Duodenal mucosa (tissue), 2 donors: Measurements from ENCODE around the gene CMTM2.
"Not testable (repeated sequence)": the region's sequence is repeated elsewhere in the genome, so short reads cannot be mapped to it uniquely, and the experiment has no call there.

Experiments
- H3K27ac ChIP-seq: one replicate; pipeline ENCODE4 v1.7.0; 2013; ENCODE audit warnings: low read depth, low read length
- H3K27me3 ChIP-seq, 2 donors: one replicate each; pipeline ENCODE4 v1.7.0; 2013; ENCODE audit warnings: low read length in 2 of 2, control low read depth in 1 of 2; ENCODE audit not compliant: insufficient read depth in 2 of 2, control insufficient read depth in 1 of 2
- H3K36me3 ChIP-seq, 2 donors: one replicate each; pipeline ENCODE4 v1.7.0; 2013; ENCODE audit warnings: low read length in 2 of 2, control low read depth in 1 of 2; ENCODE audit not compliant: insufficient read depth in 2 of 2, control insufficient read depth in 1 of 2
- H3K4me1 ChIP-seq, 2 donors: one replicate each; pipeline ENCODE4 v1.7.0; 2013; ENCODE audit warnings: low read length in 2 of 2, control low read depth in 1 of 2; ENCODE audit not compliant: insufficient read depth in 2 of 2, control insufficient read depth in 1 of 2
- H3K4me3 ChIP-seq, 2 donors: one replicate each; pipeline ENCODE4 v1.7.0; 2013; ENCODE audit warnings: low read length in 2 of 2, low read depth in 1 of 2
- H3K9ac ChIP-seq, 2 donors: one replicate each; pipeline ENCODE4 v1.7.0; 2013; ENCODE audit warnings: low read length in 2 of 2, low read depth in 1 of 2
- H3K9me3 ChIP-seq, 2 donors: one replicate each; pipeline ENCODE4 v1.7.0; 2013; ENCODE audit warnings: low read length in 2 of 2, control low read depth in 1 of 2; ENCODE audit not compliant: control insufficient read depth in 1 of 2

Gene CMTM2

DNA sequence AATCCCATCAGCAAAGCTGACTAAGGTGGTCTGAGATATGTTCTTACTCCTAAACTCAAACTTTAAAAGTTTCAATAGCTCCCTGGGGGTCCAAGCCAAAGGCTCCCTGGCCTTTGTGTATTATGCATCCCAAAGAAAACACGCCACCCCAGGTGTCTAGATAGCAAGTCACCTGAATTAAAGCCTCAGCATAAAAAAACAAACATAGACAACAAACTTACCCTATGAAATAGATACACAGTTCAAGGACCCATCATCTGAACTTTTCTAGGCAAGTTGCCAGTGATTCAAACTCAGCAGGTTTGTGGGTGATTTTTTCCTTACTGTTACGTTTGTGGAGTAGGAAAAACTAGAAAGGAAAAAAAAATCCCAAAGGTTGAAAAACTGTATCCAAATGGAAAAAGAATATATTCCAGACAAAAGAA lies 37.8 kb downstream of the CMTM2 start:
- no peak overlapping the region for H3K27ac ChIP-seq
- H3K4me3 ChIP-seq = no peak overlapping the region
- peaks cover 4 to 58% of the 10 kb centered on the region in 2 donors for H3K36me3 ChIP-seq
- no peak overlapping the region for H3K9ac ChIP-seq
- no peaks in the 10 kb centered on the region for H3K27me3 ChIP-seq
- H3K9me3 ChIP-seq = no peaks in the 10 kb centered on the region
- peaks cover 4% of the 10 kb centered on the region in 2 donors for H3K4me1 ChIP-seq

DNA sequence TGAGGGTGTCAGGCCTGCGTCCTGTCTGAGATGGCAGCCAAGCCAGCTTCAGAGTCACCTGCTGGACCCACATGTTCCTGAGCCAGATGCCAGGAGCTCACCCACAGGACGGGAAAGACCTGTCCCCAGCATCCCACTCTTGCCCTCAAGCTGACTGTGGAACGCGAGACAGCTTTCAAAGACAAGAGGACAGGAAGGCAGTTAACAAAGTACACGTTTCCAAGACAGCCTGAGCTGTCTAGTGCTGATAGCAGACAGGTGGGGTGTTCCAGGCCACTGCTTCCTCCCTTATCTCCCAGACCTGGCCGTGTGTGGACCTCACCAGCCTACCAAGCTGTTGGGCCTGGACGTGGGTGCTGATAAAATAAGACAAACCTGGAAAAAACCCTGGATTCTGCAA lies 38.5 kb downstream of the CMTM2 start:
- Histone ChIP-seq H3K4me1 (peaks cover 4% of the 10 kb centered on the region in 2 donors), H3K27me3 (no peaks in the 10 kb centered on the region), H3K9ac (no peak overlapping the region), H3K36me3 (peaks cover 4 to 65% of the 10 kb centered on the region in 2 donors), H3K9me3 (no peaks in the 10 kb centered on the region), H3K27ac (no peak overlapping the region), H3K4me3 (no peak overlapping the region)

DNA sequence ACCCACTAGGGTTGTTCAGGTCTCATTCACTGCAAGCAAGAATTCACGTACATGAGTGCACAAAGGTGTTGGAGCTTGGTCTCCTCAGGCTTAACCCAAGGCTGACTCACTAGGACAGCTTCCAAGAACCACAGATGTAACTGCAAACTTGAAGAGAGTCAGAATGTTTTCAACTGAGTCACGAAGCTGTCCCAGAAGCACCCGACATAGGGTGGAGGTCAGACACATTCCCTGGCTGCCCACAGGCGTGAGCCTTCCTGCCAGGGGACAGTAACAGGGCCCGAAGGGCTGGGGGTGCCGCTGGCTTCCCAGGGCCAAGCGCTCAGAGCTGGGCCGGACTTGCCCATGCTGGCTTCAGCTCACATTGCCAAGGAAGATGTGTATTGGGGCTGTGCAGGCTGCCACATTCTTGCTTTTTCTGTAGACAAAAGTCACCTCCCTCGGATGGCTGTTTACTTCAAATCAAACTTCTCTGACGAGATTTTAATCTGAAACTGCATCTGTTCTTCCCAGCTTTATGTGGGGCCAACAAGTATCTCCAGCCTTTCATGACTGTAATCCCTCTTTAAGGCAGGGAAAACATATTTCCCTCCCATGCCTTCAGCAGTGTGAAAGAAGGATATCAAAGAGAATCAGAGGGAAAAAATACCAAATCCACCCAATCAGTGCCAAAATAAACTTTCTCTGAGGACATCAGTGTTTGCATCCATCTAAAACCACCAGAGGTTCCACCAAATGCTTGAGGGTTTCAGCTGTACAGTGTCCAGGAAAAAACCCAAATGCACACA lies 39.5 kb downstream of the CMTM2 start:
- H3K4me1 ChIP-seq = peaks cover 4% of the 10 kb centered on the region in 2 donors
- no peak overlapping the region for H3K27ac ChIP-seq
- H3K27me3 ChIP-seq = no peaks in the 10 kb centered on the region

DNA sequence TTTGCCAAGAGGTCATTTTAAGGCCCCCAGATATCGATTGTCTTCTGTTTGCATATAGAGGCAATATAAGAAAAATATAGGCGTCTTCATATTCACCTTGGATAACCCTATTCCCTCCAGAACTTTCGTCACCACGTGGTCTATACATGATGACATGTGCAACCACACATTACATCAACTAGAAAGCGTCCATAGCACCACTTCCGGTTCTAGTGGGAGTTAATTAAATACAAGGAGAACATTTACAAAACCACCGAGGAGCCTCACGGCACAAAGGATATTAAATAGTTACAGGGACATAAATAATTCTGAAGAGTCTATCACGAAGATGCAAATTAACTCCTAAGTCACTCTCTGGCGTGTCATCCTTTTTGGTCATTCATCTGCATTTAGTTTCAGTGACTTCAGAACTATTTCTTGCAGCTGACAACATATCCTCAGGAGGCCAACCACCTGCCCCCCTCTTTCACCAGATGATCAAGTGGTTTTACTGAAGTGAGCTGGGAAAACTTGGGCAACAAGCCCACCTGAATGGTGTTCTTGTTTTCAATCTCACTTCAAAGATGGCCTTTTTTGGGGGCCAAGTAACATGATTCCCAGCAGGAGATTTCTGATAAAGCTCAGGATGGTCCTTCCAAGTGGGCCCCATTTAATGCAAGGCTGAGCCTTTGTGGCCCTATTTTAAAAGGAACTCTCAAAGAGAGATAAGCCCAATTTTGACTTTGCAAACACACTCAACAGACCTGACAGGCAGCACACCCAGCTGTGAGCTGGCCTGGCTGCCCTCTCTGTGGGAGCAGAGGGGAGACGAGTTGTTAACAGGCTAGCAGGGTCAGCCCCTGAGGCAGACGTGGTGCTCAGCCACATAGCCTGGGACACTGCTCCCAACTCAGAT lies 40.5 kb downstream of the CMTM2 start:
- no peak overlapping the region for H3K4me3 ChIP-seq
- H3K9ac ChIP-seq = no peak overlapping the region
- no peaks in the 10 kb centered on the region for H3K27me3 ChIP-seq
- peaks cover 4% of the 10 kb centered on the region in 2 donors for H3K4me1 ChIP-seq
- H3K27ac ChIP-seq = no peak overlapping the region
- no peaks in the 10 kb centered on the region for H3K9me3 ChIP-seq
- peaks cover 0 to 55% of the 10 kb centered on the region in 2 donors for H3K36me3 ChIP-seq

More for the DNA sequence above, 39.5 kb downstream of the CMTM2 start:
- Histone ChIP-seq H3K9me3 (no peaks in the 10 kb centered on the region), H3K9ac (no peak overlapping the region), H3K36me3 (peaks cover 0 to 64% of the 10 kb centered on the region in 2 donors), H3K4me3 (no peak overlapping the region)

DNA sequence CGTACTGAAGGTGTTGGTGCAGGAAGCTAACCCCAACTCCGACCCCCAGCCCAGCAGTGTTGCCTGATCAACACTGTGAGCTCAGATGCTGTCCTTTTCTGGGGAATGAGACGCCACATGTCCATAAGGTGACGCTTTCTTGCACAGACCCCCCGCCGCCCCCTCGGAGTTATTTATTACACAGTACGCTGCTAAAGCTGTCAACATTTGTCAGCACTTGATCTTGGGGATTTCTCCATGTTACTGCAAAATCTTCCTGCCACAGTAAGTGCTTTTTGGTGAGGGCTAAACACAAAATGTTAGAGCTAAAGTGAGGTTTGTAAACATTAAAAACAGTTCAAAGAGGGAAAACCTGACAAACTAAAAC lies 41.1 kb downstream of the CMTM2 start:
- H3K4me3 ChIP-seq = no peak overlapping the region
- no peaks in the 10 kb centered on the region for H3K9me3 ChIP-seq
- H3K4me1 ChIP-seq = peaks cover 4% of the 10 kb centered on the region in 2 donors
- H3K9ac ChIP-seq = no peak overlapping the region
- H3K27me3 ChIP-seq = no peaks in the 10 kb centered on the region
- peaks cover 0 to 49% of the 10 kb centered on the region in 2 donors for H3K36me3 ChIP-seq
- no peak overlapping the region for H3K27ac ChIP-seq

DNA sequence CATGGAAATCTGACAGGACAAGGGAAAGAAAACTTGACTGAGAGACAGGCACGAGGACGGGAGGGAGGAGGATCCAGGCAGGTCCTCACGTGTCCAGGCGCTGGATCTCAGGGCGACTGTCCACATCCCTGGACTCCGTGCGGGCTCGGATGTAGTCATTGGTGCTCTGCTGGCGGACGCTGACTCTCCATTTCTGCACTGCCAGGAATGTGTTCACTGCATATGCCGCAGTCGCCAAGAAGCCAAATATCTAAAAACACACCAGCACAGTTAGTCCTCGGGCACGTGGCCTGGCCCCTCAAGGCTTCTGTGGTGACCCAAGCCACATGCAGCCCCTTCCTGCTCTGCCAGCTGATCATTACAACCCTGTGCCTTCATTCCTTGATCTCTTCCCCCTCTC lies 42.7 kb downstream of the CMTM2 start:
- Histone ChIP-seq H3K27ac (no peak overlapping the region), H3K9ac (no peak overlapping the region), H3K36me3 (peaks cover 0 to 40% of the 10 kb centered on the region in 2 donors), H3K27me3 (no peaks in the 10 kb centered on the region), H3K4me1 (peaks cover 4% of the 10 kb centered on the region in 2 donors), H3K4me3 (no peak overlapping the region), H3K9me3 (no peaks in the 10 kb centered on the region)

DNA sequence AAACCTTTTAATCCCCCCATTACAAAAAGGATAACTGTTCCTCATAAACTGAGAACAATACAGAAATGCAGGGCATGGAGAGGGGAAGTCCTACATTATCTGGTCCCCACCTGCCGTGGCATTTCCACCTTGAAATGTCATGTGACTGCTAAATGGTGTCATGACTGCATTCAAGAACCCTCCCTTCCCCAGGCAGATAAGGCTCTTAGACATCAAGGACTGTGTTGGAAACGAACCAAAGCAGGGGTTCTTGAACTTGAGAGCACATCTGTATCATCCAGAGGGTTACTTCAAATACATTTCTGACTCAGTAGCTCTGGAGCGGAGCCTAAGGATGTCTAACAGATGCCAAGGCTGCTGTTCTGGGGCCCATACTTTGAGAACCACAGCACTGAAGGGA lies 43.6 kb downstream of the CMTM2 start:
- Histone ChIP-seq H3K27ac (no peak overlapping the region), H3K9me3 (no peaks in the 10 kb centered on the region), H3K4me1 (peaks cover 4% of the 10 kb centered on the region in 2 donors), H3K9ac (no peak overlapping the region), H3K4me3 (no peak overlapping the region), H3K36me3 (peaks cover 0 to 37% of the 10 kb centered on the region in 2 donors), H3K27me3 (no peaks in the 10 kb centered on the region)

DNA sequence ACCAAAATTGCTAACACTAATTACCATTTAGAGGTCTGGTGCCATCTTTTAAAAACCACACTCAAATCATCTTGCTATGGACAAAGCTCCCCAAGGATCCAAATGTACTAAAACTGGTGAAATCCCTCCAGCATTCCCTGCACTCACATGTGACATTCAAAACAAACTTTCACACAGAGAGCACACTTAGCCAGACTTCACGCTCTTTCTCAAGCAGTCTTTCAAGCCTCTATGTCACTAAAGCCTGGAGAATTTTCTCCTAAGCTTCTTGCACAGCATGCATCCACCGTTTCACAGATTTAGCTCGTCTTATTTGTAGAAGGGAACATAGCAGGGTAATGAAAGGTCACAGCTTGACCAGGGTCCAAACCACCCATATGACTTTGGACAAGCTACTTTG lies 44.5 kb downstream of the CMTM2 start:
- Histone ChIP-seq H3K4me1 (no peaks in the 10 kb centered on the region), H3K4me3 (no peak overlapping the region), H3K9ac (no peak overlapping the region), H3K9me3 (no peaks in the 10 kb centered on the region), H3K27me3 (no peaks in the 10 kb centered on the region), H3K36me3 (peaks cover 0 to 32% of the 10 kb centered on the region in 2 donors), H3K27ac (no peak overlapping the region)

DNA sequence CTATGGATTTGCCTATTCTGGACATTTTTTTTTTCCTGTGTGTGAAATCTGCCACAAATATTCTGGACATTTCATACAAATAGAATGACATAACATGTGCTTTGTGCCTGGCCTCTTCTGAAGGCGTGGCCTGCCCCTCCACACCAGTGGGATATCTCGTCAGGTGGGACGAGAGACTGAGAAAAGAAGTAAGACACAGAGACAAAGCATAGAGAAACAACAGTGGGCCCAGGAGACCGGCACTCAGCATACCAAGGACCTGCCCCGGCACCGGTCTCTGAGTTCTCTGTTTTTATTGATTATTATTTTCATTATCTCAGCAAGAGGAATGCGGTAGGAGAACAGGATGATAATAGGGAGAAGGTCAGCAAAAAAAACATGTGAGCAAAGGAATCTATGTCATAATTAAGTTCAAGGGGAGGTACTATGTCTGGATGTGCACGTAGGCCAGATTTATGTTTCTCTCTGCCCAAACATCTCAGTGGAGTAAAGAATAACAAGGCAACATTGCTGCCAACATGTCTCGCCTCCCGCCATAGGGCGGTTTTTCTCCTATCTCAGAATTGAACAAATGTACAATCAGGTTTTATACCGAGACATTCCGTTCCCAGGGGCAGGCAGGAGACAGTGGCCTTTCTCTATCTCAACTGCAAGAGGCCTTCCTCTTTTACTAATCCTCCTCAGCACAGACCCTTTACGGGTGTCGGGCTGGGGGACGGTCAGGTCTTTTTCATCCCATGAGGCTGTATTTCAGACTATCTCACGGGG lies 48.5 kb downstream of the CMTM2 start:
- not testable (repeated sequence) for H3K36me3 ChIP-seq, H3K9ac ChIP-seq

More for the DNA sequence above, 48.5 kb downstream of the CMTM2 start:
- H3K9me3 ChIP-seq, H3K4me3 ChIP-seq, H3K27ac ChIP-seq, H3K27me3 ChIP-seq, H3K4me1 ChIP-seq: not testable (repeated sequence)
